Activated CD8-positive, alpha-beta memory T cell treated with anti-CD3 and anti-CD28 coated beads for 24 hours (primary cell): ENCODE results near the gene SS18L1.
A peak's percentile ranks its signal among the peaks of the same experiment; 100 is the strongest.
"Not testable (repeated sequence)": the region's sequence is repeated elsewhere in the genome, so short reads cannot be mapped to it uniquely, and the experiment has no call there.

ENCODE experiments used
- DNase-seq: peaks from one replicate; pipeline ENCODE4 v3.0.0-alpha.2; 2020

SS18L1 gene, protein sequence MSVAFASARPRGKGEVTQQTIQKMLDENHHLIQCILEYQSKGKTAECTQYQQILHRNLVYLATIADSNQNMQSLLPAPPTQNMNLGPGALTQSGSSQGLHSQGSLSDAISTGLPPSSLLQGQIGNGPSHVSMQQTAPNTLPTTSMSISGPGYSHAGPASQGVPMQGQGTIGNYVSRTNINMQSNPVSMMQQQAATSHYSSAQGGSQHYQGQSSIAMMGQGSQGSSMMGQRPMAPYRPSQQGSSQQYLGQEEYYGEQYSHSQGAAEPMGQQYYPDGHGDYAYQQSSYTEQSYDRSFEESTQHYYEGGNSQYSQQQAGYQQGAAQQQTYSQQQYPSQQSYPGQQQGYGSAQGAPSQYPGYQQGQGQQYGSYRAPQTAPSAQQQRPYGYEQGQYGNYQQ

DNA sequence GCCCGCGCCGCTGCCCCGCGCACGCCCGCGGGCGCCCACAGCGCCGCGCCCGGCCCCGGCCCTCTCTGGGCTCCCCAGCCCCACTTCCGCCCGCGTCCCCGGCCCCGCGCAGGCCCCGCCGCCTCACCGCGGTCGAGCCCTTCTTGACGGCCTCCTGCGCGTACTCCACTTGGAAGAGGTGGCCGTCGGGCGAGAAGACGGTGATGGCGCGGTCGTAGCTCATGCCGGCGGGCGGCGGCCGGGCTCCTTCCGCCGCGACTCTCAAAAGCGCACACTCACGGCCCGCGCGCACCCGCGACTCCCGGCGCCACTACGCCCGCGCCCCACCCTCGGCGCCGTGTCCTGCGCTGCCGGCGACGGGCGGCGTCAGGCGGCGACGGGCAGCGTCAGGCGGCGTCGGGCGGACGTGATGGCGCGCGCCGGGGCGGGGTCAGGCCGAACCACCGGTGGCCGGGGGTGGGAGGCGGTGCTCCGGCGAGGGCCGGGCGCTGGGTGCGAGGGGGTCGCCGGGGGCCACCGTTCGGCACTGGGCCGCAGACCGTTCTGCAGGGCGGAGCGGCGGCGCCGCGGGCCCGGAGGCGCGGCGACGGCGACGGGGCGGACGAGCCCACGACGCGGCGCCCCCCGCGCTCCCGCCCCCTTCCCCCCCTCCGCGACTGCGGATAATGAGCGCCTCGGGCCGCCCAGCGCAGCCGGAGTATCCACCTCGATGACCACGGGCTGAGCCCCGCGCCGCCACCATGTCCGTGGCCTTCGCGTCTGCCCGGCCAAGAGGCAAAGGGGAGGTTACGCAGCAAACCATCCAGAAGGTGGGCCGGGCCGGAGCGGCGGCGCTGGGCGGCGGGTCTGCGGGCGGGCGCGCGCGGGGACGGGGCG lies at the start of gene SS18L1, which contains the start of gene PSMA7:
Gene SS18L1 (plus strand): TSS at position 689 of the 876 bp plus-strand sequence. CDS start 52 bp downstream, at position 741.
Gene PSMA7 (minus strand): TSS at position 314 of the 876 bp plus-strand sequence. CDS start 91 bp downstream, at position 223.
- DNase-seq: peak; percentile 92

DNA sequence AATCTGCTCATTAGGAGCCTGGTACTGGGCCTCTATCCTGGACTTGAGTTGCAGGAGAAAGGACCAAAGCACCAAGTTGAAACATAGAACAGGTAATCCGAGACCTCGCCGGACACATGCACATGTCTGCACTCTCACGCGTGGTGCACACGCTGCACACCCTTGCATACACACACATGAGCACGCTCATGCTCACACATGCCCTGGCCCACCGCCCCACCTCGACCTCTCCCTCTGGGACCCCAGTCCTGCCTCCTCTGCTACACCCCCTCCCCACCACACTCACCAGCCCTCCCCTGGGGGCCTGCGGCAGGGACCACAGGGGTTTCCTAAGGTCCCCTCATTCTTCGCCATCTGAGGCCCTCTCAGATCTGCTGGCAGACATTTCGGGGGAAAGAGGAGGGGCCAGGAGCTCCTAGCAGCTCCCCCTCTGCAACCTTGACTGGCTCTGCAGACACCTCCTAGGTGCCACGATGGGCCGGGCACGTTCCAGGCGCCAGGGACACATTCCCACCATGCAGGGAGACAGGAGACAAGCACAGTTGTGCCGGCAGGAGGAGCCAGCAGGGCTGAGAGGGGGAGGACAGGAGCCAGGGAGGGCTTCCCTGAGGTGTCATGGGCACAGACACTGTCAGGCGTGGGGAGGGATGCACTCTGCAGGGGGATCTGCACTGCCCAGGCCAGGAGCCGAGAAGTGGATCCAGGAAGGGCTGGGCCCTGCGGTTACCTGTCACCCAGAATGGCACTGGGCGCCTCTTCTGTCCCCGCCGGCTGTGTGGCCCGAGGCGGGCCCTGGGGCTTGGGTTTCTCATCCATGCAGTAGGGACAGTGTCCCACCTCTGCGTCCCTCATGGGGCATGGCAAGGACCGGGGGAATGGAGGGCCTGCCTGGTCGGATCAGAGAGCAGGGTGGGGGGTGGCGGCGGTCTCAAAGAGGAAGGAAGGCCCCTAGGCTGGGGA lies 46.9 kb upstream of the SS18L1 start:
- no peak for DNase-seq

DNA sequence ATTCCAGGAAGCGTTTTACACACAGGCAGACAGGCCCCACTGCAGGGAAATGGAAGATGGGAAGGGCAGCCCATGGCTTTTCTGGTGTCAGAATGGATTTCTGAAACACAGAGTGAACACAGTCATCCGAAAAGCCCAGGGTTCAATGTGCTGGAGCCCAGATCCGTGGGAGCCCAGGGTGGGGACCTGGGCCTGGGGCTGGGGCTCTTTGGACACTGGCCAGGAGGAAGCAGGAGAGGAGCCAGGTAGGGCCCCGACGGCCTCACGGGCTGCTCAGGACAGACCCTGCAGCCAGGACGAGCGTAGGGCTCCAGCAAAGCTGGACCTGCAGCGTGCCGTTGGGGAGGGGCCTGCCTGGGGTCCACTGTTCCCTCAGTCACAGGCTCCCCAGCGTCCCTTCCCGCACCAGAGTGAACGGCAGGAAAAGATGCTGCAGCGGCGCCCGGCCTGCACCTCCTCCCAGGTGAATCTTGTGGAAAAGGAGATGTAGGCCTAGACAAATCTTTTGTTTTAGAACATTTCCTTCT lies 45.6 kb upstream of the SS18L1 start:
- no peak for DNase-seq

DNA sequence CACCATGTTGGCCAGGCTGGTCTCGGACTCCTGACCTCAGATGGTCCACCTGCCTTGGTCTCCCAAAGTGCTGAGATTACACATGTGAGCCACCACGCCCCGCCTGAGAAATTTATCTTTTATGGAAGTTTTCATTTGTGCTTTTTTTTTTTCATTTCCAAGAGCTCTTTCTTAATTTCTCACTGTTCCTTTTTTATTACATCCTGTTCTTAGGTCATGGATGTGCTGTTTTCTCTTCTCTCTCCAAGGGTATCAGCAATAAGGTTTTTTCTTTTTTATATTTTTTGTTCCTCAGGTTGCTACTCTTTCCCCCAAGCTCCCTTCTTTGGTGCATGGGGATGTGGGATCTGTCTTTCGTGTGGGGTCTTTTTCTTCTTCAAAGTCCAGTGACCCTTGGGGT lies 42.5 kb upstream of the SS18L1 start:
- DNase-seq: no peak

DNA sequence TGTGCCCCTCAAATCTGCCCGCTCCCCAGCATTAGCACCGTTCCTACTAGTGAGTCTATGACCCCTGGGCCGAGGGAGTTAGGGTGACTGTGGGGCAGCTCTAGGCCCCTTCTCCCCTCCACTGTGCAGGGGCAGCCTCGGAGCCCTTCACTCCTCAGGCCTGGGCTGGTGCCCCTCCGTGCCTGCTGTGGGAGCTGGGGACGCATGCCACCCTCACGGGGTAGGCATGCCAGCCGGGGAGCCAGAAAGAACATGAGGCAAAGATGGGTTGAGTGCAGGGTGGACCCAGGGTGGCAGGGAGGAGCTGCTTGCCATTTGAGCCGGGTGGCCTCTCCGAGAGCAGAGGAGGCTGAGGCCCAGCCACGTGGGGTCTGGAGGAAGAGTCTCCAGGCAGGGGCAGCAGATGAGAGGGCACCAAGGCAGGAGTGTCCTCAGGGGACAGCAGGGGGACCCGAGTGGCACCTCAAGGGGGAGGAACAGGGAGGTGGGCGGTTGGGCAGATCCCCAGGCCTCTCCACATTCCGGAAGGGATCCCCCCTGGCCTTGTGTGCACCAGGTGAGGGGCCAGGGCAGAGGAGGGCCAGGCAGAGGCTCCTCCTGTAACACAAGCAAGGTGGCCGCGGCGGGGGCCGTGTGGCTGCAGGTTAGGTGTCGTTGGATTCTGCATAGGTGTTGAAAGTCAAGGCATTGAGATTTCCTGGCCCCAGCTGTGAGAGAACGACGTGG lies 39.9 kb upstream of the SS18L1 start:
- no peak for DNase-seq

DNA sequence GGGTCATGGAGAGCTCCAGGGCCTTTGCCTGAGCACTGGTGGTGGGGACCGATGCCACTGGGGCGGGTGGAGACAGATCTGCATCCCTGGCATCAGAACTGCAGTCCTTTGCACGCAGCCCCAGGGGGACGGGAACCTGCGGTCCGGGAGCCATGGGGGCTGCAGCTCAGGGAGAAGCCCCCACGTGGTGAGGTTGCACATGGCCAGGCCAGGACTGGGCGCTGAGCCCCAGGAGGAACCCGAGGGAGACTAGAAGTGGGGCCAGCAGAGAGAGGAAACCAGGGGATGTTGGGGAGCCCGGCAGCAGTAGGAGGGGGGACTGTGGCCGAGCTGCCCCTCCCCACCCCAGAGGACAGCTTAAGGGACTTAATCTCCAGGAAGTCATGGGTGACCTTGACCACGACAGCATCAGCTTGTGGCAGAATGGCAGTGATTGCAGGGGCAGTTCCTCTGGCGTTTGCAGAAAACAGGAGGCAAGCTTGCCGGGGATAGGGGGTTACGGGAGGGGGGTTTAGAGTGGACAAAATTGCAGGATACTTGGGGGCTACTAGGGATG lies 39.3 kb upstream of the SS18L1 start:
- no peak for DNase-seq

DNA sequence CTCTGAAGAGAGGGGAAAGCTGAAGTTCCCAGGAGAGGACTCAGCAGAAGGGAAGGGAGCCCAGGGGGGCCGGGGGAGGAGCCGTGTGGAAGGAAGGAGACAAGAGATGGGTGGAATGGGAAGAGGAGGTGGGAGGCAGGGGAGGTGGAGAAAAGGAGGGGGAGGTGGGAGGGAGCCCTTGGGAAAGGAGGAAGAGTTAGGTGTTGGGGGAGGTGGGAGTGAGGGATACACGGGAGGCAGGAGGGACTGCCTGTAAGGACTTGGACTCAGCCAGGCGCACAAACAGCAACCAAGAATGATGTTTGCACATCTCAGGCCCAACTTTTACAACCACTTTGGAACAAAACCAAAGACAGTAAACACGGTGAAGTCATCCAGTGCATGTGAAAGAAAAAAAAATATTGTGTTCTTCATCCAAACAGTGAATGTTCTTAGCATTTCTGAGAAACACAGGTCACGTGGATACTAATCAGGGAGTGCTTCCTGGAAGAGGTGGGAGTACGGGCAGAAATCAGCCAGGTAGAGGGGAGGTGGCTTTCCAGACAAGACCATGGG lies 38.7 kb upstream of the SS18L1 start:
- DNase-seq: no peak

DNA sequence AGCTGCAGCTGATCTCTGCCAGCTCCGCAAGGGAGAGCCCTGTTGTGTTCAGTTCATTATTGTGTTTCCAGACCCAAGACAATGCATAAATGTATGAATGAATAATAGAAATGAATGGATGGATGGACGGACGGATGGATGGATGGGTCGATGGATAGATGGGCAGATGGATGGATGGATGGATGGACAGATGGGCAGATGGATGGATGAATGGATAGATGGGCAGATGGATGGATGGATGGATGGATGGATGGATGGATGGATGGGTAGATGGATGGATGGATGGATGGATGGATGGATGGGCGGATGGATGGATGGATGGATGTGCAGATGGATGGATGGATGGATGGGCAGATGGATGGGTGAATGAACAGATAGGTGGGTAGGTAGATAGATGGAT lies 38.0 kb upstream of the SS18L1 start:
- DNase-seq: no peak

DNA sequence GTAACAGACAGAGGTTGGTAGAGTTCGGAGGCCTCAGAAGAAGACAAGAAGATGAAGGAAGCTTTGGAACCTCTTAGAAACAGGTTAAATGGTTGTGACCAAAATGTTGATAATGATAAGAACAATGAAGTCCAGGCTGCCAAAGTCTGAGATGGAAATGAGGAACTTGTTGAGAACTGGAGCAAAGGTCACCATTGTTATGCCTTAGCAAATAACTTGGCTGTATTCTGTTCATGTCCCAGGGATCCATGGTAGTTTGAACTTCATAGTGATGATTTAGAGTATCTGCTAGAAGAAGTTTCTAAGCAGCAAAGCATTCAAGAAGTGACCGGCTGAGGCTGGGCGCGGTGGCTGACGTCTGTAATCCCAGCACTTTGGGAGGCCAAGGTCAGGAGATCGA lies 32.4 kb upstream of the SS18L1 start:
- no peak for DNase-seq

DNA sequence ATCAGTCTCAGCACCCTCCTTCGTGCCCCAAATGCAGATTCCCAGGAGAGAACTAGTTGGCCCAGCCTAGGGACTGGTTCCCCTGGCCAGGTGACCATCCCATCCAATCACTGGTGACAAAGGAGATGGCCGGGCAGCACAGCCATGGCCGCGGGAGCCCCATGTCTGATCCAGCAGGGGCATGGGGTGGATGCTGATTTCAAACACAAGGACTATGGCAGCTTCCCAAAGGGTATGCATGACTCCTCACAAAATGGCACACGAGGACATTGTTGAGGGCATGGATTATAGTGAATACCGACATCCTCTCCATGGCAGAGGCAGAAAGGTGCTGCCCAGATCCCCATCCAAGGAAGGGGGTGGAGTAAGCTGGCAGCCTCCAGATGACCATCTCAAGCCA lies 31.2 kb upstream of the SS18L1 start:
- DNase-seq: no peak

DNA sequence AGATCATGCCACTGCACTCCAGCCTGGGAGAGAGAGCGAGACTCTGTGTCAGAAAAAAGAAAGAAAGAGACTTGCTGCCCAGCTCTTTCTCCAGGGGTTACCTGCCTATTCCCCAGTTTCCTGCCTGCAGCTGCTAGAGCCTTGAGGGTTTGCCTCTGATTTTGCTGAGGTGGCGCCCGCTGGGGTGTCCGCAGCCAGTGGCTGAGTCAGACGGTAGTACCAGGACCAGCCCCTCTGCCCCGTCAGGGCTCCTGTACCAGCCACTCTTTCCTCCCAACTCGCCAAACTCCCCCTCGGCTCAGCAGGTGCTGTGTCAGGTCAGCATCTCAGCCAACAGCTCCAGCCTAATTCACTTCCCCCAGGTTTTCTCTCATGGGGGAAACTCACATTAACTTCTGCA lies 28.7 kb upstream of the SS18L1 start:
- no peak for DNase-seq

DNA sequence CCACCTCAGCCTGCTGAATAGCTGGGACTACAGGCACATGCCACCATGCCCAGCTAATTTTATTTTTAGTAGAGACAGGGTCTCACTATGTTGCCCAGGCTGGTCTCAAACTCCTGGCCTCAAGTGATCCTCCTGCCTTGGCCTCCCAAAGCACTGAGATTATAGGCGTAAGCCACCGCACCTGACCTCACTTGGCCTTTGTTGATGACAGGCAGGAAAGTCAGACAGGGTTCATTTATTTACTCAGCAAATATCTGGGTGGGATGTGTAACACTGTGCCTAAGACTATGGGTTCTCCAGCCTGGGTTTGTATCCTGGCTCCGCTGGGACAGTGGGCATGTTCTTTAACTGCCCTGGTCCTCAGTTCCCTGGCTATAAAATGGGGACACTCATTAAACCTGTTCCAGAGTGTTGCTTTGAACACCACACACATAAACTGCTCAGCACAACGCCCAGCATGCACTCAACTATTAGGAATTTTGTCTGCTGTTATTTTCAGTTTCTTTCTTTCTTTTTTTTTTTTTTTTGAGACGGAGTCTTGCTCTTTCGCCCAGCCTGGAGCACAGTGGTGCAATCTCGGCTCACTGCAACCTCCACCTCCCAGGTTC lies 27.7 kb upstream of the SS18L1 start:
- DNase-seq: not testable (repeated sequence)

DNA sequence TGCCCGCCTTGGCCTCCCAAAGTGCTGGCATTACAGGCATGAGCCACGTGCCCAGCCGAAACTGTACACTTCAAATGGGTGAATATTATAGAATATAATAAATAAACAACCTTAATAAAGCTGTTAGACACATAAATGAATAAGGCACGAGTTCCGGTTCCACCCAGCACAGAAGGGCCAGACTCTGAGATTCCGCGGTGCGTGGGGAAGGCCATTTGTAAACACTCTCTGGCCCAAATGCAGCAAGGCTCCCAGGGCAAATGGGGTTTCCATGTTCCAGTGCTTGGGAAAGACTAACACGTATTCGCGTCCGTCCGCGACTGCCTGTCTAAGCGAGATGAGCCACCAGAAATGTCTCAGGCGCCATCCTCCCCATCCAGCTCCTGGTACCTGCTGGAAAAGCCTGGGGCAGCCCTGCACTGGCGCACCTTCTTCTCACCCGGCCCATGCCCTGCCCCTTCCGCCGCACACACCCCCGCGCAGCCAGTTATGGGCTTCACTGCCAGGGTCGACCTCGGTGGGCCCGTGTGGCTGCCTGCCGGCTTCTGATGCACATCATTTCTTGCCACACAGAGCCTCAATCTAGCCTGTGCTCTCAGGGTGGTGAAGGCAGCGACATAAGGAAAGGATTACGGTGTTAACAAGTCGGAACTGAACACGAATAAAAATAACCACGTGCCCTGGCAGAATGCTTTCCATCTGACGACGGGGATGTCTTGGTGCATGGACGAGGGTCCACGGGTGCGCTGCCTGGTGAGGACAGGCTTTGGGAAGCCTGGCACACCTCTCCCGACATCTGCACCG lies 26.8 kb upstream of the SS18L1 start:
- no peak for DNase-seq

DNA sequence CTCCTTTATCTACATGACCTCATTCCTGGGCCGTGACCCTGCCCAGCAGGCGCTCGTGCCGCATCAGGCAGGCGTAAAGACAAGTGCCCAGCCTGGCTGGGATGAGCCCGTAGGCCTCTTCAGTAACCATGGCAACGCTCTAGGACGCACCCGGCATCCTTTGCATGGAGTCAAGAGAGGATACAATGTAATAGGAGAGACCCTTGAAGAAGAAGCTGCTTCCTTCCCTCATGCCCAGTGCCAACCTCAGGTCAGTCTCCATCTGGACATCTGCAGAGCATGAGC lies 26.3 kb upstream of the SS18L1 start:
- DNase-seq: no peak

DNA sequence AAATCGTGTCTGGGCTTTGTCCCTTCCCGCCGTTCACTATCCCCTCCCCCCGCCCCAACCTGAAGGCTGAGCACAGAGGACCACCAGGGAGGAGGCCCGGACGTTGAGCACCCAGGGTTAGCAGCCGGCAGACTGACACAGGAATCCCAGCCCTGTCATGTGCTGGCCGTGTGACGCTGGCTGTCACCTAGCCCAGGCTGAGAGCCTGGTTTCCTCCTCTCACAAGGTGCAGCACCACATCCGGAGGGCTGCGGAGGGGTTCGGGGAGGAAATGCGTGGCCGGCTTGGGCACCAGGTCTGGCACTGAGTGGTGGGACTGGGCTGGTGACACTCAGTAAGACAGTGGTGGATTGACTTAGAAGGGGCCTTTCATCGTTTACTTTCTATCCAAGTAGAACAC lies 25.9 kb upstream of the SS18L1 start:
- DNase-seq: peak; percentile 77

DNA sequence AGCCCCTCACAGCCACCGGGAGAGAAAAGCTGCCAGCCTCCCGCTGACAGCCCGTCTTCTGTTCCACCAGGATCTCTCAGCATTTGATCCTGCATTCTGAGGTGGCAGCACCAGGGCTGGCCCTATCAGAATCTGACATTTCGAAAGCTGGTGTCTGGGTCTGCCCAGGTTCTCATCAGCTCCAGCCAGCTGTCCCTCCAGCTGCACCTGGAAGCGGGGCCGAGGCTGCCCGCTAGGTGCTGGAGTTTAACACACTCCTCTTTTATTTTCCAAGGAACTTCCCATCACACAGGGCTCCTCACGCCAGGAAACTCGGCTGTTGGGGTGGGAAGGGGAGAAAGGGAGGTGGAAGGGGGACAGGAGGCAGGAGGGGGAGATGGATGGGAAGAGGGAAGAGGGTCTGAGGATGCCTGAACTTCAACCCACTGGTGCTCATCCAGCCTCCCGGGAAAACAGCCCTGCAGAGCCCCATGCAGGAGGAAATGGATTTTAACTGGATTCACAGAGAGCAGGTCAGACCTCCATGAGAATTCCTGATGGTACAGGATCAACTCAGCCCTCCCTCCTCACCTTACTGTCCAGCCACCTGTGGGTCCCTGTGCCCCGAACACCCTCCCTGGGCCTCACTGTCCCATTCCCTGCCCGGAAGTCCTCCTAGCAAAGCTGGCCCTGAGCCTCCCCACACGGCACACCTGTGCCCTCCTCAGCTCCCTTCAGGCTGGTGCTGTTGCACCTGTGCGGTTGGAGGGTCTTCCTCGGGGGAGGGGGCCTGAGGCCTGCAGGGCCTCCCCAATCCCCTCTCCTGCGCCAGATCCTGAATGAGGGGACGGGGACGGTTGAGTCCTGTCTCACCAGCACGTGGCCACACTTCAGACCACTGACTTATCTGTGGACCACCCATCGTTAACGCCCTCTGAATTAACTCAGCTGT lies 25.2 kb upstream of the SS18L1 start:
- no peak for DNase-seq

DNA sequence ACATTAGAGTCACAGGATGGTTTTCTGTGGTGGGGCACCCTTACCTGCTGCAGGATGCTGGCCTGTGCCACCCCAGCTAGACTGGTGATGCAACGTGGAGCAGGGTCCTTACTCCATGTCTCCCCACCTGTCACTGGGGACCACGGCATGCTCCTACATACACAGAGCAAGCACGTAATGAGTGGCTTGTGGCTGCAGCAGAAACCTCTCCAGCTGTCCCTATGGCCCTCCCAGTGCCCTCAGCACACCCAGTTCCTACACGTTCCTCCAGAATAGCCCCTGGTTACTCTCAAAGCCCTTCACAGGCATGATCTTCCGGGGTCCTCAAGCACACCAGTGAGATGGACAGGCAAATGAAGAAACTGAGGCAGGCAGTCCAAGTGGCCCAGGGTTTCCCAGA lies 24.5 kb upstream of the SS18L1 start:
- DNase-seq: no peak

DNA sequence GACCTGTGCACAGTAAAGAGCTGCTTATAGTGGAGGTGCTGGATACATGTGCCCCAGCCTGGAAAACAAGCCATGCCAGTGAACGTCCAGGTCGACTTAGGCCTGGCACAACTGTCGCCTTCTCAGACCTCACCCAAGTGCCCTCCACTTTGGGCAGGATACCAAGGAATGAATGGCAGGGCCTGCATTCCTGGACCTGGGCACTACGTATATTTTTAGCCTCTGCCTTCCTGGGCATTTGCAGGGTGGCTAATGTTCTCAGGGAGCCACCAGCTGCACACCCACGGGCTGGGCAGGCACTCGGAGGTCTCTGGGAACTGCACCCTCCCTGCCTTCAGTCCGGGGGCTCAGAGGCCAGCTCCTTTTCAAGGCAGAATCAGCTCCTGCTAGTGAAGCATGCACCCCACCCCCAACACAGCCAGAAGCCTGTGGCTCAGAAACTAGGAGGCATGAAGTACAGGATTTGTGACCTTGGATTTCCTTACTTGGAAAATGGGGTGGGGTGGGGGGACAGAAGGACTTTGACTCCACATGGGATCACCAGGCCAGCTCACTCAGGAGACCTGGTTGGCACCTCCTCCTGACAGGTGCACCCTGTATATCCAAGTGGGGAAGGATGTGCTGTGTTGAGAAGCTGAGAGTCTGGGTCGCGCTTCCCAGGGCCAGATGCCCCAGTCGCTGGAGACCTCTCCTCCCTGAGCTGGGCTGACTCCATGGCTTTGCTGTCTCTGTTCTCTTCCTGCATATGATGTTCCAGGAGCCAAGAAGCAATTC lies 23.8 kb upstream of the SS18L1 start:
- no peak for DNase-seq
